Glutamatergic neuron (in vitro differentiated cells): Measurements from ENCODE around the gene L3MBTL4. TPM values are rescaled to one million over a fixed set of nuclear protein-coding genes. Genes with fewer than 3 reads are reported as not detected.

Source experiments
- DNase-seq: peaks from one replicate; pipeline ENCODE4 v3.0.0; 2022
- H3K27ac Mint-ChIP-seq: one replicate; pipeline ENCODE4 v1.8.0; 2020; ENCODE audit warnings: mild to moderate bottlenecking, mixed read lengths, inconsistent platforms; ENCODE audit not compliant: unreplicated experiment
- H3K27me3 Mint-ChIP-seq: one replicate; pipeline ENCODE4 v1.8.0; 2020; ENCODE audit warnings: mild to moderate bottlenecking, moderate library complexity, mixed read lengths, inconsistent platforms; ENCODE audit not compliant: unreplicated experiment
- H3K36me3 Mint-ChIP-seq: one replicate; pipeline ENCODE4 v1.8.0; 2020; ENCODE audit warnings: mild to moderate bottlenecking, mixed read lengths, inconsistent platforms; ENCODE audit not compliant: unreplicated experiment
- H3K4me1 Mint-ChIP-seq: one replicate; pipeline ENCODE4 v1.8.0; 2020; ENCODE audit warnings: mild to moderate bottlenecking, low read depth, mixed read lengths, inconsistent platforms; ENCODE audit not compliant: unreplicated experiment
- H3K4me3 Mint-ChIP-seq: one replicate; pipeline ENCODE4 v1.8.0; 2020; ENCODE audit warnings: mild to moderate bottlenecking, mixed read lengths, inconsistent platforms; ENCODE audit not compliant: unreplicated experiment
- H3K9me3 Mint-ChIP-seq: one replicate; pipeline ENCODE4 v1.8.0; 2020; ENCODE audit warnings: mild to moderate bottlenecking, moderate library complexity, mixed read lengths, inconsistent platforms; ENCODE audit not compliant: unreplicated experiment
- total RNA-seq: library from RNA; stranded (reverse); fragmentation: NEBNext Ultra II Directional; extraction: Animal tissue kit (Norgen Biotek cat#: 25700); gene quantifications from one replicate; pipeline ENCODE4 v1.2.1, GENCODE V29; 2021; ENCODE audit not compliant: unreplicated experiment
- TF ChIP-seq, protein P1 (sequence below): fragments of 200-600 bp; sonication (generic); IDR thresholded peaks from one replicate; pipeline ENCODE4 v1.5.0; 2021; ENCODE audit not compliant: partially characterized antibody, unreplicated experiment

The L3MBTL4 gene
- total RNA-seq, 1 donor from 2014 or later, result 0.32 TPM

GRCh38 chr18:6044319-6044718 is 370.4 kb downstream of the L3MBTL4 start:
- no peak overlapping the region for H3K27ac Mint-ChIP-seq
- TF ChIP-seq, protein P1, sequence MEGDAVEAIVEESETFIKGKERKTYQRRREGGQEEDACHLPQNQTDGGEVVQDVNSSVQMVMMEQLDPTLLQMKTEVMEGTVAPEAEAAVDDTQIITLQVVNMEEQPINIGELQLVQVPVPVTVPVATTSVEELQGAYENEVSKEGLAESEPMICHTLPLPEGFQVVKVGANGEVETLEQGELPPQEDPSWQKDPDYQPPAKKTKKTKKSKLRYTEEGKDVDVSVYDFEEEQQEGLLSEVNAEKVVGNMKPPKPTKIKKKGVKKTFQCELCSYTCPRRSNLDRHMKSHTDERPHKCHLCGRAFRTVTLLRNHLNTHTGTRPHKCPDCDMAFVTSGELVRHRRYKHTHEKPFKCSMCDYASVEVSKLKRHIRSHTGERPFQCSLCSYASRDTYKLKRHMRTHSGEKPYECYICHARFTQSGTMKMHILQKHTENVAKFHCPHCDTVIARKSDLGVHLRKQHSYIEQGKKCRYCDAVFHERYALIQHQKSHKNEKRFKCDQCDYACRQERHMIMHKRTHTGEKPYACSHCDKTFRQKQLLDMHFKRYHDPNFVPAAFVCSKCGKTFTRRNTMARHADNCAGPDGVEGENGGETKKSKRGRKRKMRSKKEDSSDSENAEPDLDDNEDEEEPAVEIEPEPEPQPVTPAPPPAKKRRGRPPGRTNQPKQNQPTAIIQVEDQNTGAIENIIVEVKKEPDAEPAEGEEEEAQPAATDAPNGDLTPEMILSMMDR, result no peak
- no peaks in the 10 kb centered on the region for H3K4me1 Mint-ChIP-seq
- peaks cover 5% of the 10 kb centered on the region for H3K36me3 Mint-ChIP-seq
- H3K9me3 Mint-ChIP-seq, result no peaks in the 10 kb centered on the region
- no peak for DNase-seq
- no peaks in the 10 kb centered on the region for H3K27me3 Mint-ChIP-seq
- no peak overlapping the region for H3K4me3 Mint-ChIP-seq

GRCh38 chr18:6039055-6039454 is 375.7 kb downstream of the L3MBTL4 start:
- H3K36me3 Mint-ChIP-seq, result peaks cover 8% of the 10 kb centered on the region
- H3K4me3 Mint-ChIP-seq, result no peak overlapping the region
- H3K9me3 Mint-ChIP-seq, result peaks cover 2% of the 10 kb centered on the region
- no peaks in the 10 kb centered on the region for H3K4me1 Mint-ChIP-seq
- no peak for DNase-seq
- no peak overlapping the region for H3K27ac Mint-ChIP-seq
- no peaks in the 10 kb centered on the region for H3K27me3 Mint-ChIP-seq
- TF ChIP-seq, protein P1, result no peak

- TF ChIP-seq, protein P1, result no peak
- Mint-ChIP-seq H3K27me3 (no peaks in the 10 kb centered on the region), H3K4me3 (no peak overlapping the region), H3K4me1 (no peaks in the 10 kb centered on the region), H3K36me3 (no peaks in the 10 kb centered on the region), H3K9me3 (peaks cover 2% of the 10 kb centered on the region), H3K27ac (no peak overlapping the region)
- DNase-seq, result no peak
These were observed 383.3 kb downstream of the L3MBTL4 start for GRCh38 chr18:6031442-6031841.

GRCh38 chr18:6031002-6031401 is 383.7 kb downstream of the L3MBTL4 start:
- Mint-ChIP-seq H3K9me3 (peaks cover under 1% of the 10 kb centered on the region), H3K4me3 (no peak overlapping the region), H3K4me1 (no peaks in the 10 kb centered on the region), H3K27me3 (no peaks in the 10 kb centered on the region), H3K27ac (no peak overlapping the region), H3K36me3 (no peaks in the 10 kb centered on the region)
- TF ChIP-seq, protein P1, result no peak
- no peak for DNase-seq

DNA sequence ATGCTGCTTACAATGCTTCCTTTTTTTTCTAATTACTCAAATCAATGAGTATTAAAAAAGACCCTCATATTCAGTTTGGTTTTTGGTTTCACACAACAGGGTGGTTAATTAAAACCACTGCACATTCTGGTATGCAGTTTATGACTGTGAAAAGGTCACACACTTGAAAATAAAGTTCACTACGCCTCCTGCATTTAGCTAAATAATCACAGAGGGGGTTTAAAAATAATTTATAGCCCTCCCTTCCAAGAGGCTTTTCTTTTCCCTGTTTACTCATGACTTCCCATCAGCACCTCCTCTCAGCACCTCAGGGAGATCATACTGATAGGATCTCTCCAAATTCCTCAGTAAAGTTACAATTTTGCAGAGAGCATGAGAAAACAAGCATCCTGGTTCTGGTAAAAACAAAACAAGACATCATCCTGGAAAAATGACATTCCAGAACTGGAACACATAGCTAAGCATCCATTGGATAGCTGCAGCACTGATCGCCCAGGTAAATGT is 389.9 kb downstream of the L3MBTL4 start:
- Mint-ChIP-seq H3K4me1 (peaks cover 2% of the 10 kb centered on the region), H3K4me3 (no peak overlapping the region), H3K9me3 (no peaks in the 10 kb centered on the region), H3K27me3 (no peaks in the 10 kb centered on the region), H3K27ac (no peak overlapping the region), H3K36me3 (no peaks in the 10 kb centered on the region)
- DNase-seq, result no peak
- TF ChIP-seq, protein P1, result no peak
